HG02610 (cell line): Measurements from ENCODE around the gene B3GALT5.
"Not testable (repeated sequence)": the region's sequence is repeated elsewhere in the genome, so short reads cannot be mapped to it uniquely, and the experiment has no call there.

Experiments used
- ATAC-seq: cut with Tn5 transposase; IDR thresholded peaks from one replicate; pipeline ENCODE4 v1.9.1; 2021; ENCODE audit warnings: mild to moderate bottlenecking, moderate library complexity; ENCODE audit not compliant: unreplicated experiment

B3GALT5 gene, protein sequence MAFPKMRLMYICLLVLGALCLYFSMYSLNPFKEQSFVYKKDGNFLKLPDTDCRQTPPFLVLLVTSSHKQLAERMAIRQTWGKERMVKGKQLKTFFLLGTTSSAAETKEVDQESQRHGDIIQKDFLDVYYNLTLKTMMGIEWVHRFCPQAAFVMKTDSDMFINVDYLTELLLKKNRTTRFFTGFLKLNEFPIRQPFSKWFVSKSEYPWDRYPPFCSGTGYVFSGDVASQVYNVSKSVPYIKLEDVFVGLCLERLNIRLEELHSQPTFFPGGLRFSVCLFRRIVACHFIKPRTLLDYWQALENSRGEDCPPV

DNA sequence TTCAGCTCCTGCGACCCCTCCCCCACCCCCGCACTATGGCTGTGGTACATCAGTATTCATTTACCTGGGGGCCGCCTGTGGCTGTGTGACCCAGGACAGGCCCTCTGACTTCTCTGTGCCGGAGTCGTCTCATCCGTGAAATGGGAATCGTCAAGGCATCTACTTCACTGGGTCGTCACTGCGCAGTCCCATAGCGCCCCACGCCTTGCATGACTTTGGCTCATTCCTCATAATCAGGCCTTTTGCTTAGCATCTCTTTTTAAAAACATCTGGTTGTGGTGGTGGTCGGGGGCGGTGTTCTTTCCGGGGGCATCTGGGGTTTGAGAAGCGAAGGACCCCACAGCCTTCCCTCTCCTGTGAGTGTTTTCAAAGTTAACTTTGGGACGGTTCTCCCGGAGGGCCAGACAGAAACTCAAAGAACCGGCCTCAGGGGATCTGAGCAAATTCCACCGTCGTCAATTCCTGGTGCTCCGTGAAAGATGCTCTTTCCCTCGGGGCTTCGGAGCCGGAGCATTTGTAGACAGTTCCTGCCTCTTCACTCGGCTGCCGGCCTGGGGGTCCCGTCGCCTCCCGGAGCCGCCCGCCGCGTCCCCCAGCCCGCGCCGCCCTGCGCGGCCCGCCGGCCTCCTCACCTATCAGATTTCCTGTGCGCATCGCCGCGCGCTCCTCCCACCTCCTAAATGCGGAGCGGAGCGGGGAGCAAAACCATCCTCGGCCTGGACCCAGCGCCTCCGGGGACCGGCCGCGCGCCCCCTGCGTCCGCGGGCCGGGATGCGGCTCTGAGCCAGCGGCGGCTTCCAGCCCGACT, at the start of gene B3GALT5:
TSS of gene B3GALT5 (plus strand) at position 708 of the 808 bp plus-strand sequence. CDS start 47,620 bp downstream, outside the sequence.
- ATAC-seq: no peak

DNA sequence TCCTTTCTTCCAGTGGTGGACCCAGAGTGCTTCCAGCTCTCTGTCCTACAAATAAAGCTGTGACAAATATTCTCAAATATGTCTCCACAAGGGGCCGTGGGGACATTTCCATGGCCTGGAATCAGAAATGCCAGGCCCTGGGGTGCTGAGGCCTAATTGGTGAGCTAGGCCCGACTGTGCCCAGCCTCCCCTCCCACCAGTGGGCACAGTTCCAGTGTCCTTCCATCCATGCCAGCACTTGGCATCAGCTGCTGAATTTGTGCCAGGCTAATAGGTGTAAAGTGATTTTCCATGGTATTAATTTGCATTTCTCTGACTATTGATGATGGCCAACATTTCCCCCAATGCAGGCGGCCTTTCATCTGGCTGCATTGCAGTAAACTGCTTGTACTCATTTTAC, 48.5 kb upstream of the B3GALT5 start:
- ATAC-seq: no peak

DNA sequence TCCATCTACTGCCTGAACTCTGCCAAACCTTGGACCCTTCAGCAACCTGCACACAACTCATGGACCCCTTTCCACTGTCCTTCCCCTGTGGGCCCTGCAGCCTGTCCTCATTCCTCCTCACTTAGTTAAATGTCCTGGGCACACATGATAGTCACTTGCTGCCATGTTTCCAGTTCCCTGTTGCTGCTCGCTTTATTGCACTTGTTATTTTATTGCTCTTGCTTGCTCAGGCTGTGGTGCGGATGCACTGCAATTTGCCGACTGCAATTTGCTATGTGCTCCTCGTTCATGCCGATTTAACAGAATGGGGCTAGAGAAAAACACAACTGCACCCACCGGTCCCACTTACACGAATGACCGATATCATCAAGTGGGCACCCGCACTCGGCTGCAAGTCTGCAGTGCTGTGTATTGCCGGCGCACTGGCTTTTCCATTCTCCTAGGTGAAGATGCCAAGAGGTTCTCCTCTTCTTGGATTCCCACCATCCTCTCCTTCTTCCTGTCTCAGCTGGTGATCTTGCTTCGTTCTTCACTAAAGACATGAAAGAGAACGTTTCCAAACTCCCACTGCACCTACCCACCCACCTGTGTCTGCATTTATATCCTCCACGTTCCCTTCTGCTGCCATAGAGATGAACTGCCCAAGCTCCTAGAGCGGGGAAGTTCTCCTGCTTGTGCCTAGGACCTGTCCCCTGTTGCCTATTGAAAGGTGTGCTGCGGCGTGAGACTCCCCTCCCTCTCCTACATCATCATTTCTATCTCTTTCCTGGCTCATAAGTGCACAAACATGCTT, 45.4 kb upstream of the B3GALT5 start:
- ATAC-seq: no peak

DNA sequence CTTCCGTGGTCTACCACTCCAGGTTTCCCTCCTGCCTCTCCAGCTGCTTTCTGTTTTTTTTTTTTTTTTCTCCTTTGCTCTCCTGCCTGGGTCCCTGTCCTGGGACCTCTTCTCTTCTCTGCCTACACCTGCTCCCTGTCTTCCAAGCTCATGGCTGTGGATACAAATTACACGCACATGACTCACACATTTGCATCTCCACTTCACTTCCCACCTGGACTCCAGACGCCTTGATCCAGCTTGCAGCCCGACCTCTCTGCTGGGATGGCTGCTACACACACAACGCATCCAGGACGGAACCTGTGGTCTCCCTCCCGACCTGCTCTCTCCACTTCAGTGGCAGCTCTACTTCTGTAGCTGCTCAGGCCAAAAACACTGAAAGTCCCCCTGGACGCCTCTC, 44.4 kb upstream of the B3GALT5 start:
- ATAC-seq: no peak

DNA sequence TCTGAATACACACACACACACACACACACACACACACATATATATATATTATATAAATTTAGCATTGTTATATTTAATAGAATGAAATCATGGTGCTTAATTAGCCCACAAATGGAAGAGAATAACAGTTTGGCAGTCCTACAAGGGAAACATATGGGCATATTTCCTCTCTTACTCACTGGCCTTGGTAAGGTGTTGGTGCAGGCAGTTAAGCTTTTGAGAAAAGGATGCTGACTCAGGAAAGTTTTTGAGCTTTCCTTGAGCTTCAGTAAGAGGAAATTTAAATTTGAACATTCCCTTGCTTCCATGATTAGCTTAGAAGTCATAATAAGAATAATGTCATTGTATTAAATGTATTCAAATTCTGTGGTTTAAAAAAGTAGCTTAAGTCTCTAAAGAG, 37.0 kb upstream of the B3GALT5 start:
- ATAC-seq: no peak

DNA sequence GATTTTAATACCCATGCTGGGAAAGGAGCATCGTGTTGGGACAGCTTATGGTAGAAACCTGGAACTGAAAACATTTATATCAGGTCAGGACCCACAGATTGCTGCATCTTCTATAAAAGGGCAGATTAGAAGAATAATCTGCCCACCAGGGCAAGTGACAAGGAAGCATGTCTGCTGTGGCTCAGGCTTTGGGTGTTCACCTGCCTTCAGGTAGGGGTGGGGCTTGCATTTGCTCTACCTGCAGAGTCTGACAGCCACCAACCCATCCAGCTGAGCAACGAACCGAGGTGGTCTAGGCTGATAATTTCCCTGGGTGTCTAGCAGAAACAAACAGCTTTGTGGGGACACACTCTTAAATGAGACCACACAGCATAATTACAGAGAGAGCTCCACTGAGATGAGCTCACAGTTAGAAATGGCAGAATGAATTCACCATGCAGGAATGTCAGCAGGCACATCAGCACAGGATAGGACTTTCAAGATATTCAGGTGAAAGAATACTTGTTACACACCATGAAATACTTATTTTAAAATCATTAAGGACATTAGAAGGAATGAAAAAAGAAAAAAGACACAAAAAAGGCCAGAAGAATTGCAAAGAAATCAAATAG, 36.1 kb upstream of the B3GALT5 start:
- ATAC-seq: no peak

DNA sequence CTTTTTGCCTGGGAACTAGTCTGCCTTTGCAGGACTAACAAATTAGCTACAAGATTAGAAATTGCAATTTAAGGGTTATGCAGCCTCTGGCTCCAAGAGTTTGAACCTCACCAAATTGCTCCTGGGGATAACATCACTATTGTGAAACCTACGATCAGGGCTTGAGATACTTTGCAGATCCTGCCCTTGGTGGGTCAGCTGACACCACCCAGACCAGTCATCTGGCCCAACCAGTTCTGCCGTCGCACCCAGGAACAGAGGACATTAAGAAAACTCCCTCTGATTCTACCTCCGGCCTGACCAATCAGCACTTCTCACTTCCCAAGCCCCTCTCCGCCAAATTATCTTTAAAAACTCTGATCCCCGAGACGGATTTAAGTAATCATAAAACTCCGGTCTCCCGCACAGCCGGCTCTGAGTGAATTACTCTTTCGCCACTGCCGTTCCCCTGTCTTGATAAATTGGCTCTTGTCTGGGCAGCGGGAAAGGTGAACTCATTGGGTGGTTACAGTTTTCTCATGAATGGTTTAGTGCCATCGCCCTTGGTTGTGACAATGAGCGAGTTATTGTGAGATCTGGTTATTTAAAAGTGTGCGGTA, 32.9 kb upstream of the B3GALT5 start:
- no peak for ATAC-seq

DNA sequence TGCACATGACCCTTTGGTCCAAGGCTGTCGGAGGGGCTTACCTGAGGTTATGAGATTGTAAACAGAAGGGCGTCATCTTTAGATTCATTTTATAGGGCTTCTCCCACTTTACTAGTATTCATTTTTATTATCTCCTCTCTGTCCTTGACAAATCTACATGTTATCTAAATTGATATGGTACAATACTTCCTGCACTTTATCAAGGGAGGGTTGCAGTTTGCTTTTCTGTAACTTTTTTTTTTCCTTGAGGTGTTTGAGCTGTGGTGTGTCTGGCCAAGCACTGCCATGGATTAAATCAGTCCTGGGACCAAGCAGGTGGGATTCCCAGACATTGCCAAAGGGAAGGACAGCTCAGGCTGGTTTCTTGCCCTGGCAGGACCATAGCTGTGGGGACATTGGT, 32.0 kb upstream of the B3GALT5 start:
- ATAC-seq: no peak

DNA sequence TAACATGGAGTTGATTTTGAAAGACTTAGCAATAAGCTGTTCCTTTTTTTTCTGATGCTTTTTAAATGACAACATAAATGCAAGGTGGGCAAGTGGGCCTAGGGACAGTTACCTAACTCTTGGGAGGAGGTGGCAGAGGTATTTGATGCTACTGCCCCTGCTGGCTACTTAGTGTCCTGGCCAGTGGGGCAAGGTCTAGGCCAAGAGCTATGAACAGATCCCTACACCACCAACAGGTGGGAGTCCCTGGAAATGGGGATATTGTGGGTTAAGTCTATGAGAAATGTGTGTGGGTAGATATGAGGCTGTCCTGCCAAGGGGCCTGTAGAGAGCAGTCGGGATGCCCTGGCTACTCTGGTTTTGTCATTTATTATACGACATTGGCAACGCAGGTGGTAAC, 31.3 kb upstream of the B3GALT5 start:
- ATAC-seq: no peak

DNA sequence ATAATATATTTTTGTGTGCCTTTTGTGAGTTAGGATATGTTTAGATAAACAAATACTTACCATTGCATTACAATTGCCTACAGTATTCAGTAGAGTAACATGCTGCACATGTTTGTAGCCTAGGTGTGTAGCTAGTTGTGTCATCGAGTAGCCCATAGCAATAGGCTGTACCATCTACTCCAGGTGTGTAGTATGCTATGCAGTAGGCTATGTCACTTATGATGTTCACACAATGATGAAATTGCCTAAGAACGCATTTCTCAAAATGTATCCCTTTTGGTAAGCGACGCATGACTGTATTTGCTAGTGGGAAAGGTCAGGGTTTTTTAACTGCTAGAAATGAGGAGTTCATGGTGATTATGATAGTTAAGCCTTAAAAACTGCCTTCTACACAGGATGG, 30.0 kb upstream of the B3GALT5 start:
- no peak for ATAC-seq

DNA sequence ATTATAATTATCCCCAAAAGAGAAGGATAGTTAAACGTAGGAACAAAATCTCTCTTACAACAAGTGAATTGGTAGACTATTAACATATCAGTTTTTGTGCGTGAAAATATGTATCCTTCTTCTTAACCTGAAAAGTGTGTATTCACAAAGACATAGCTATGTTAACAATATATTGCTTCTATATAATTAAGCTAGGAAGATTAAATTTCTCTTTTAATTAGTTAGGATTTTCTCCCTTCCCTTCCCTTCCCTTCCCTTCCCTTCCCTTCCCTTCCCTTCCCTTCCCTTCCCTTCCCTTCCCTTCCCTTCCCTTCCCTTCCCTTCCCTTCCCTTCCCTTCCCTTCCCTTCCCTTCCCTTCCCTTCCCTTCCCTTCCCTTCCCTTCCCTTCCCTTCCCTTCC, 29.2 kb upstream of the B3GALT5 start:
- not testable (repeated sequence) for ATAC-seq

DNA sequence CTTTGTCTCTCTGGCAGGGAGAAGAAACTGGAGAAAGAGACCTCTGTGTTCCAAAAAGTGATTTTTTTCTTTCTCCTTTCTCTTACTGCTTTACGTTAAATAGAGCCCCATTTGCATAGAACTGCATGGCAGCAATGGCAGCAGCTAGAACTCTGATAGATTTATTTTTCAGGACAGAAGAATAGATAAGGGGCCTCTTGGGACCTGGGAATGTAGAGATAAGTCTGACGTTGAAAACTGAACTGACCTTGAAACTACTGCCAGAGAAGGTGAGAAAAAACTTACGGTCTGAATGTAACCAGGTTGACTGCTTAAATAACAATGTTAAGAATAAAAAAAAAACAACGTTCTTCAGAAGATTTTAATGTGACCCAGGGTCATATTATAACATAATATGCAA, 25.4 kb upstream of the B3GALT5 start:
- ATAC-seq: no peak

DNA sequence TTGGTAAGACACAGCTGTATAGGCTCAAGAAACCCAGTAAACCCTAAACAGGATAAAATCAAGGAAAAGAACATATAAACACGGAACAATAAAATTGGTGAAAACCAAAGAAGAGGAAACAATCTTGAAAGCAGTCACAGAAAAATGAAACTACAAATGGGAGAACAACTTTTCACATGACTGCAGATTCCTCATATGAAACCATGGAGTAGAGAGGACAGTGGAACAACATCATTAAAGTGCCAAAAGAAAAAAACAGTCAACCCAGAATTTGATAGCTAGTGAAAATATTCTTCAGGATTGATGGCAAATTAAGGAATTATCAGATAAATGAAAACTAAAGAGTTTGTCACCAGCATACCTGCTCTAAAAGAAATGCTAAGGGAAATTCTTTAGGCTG, 23.9 kb upstream of the B3GALT5 start:
- no peak for ATAC-seq

DNA sequence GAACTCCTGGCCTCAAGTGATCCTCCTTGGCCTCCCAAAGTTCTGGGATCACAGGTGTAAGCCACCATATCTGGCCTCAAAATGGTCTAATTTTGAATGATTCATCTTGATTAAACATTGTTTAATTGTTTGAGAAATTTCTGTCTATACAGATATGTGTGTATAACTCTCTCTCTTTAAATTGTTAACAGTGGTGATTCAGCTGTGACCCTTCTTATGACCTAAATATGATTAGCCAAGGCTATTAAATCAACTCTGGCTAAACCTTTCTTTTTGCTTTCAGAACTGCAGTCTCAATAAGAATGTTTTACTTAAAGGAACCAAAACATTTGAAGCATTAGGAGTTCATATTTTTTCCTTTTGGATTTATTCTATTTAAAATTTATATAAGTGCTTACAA, 19.2 kb upstream of the B3GALT5 start:
- ATAC-seq: no peak

DNA sequence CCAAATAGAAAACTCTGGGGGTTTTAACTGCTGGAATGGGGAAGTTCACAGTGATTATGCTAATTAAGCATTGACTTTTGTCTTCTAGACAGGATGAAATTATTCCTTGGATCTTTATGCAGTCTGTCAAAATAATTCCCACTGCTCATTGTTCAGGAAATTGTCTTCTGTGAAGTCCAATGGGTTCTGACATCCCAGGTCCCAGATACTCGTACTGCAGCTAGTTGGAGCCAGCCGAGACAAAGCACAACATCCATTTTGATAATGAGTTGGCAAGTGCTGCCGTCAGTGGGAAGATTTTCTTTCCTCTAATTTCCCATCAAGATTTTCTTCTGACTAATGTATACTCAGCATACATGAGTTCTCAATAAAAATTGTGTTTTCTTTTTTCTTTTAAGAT, 17.3 kb upstream of the B3GALT5 start:
- no peak for ATAC-seq

DNA sequence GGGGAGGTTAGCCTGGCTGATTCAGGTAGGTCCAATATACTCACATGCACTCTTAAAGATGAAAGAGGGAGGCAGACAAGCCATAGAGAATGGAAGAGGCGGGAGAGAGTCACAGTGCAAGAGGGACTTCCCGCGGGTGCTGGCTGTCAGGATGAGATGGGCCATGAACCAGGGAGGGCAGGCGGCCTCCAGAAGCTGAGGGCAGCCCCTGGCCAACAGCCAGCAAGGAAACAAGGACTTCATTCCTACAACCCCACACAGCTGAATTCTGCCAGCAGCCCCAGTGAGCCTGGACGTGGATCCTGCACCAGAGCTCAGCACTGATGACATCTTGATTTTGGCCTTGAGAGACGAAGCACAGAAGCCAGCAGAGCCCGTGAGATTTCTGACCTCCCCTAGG, 15.1 kb upstream of the B3GALT5 start:
- ATAC-seq: no peak

DNA sequence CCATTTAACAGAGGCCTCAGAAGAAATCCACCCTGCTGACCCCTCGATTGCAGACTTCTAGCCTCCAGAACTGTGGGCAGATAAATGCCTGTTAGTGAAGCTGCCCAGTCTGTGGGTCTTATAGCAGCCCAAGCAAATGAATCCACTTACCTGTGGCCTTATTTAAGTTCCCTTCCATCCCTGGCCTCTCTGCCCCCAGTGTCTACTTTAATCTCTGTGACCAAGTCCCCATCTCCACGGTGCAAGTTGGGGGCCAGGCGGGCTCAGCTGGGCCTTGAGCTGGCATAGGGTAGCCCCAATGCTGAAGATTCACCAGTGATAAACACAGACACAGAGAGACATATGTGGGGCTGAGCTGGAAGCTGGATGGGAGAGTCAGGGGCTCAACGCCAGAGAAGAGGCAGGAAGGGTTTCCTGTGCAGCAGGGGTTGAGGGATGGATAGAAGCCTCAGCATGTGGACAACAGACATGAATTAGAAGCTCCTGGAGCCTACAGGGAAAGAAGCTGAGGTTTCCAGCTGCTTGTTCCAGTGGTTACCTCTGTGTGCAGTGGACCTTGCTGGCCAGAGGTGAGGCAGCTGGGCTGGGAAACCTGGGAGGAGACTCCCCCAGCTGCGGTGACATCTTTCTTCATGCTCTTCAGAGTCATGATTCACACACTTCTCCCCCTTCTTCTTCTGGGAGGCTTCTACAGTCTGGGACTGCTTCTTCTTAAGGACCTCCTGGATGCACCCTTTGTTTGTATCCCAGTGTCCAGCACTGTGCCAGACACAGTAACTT, 13.4 kb upstream of the B3GALT5 start:
- no peak for ATAC-seq

DNA sequence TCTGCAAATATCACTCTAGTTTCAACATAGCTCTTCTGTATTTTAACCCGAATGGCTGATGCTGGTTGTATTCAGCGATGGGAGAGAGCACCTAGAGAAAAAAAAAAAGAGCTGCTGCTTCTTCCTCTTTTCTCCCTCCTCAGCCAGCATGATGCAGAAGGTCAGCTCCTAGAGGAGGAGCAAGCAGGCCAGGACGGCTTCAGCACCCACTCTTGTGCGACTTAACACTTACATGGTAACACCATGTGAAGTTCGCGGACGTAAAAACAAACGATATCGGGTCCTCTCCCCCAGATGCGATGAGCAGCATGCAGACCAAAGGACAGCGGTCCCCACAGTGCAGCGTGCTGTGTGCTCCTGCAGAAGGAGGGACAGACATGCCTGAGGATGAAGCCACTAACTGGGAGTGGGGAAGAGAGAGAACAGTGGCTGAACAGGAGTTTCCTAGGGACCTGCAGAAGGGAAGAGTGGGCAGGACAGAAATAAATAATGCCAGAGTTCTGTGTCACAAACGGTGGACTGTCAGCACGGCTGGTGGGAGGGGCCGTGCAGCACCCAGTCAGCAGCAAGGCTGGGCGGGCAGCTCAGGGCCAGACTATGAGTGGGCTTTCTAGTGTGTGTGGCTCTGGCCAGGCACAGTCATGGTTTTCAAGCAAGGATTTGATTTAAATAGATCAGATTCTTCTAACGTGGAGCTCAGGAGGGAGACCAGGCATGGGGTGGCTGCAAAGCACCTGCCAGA, 11.4 kb upstream of the B3GALT5 start:
- ATAC-seq: no peak

DNA sequence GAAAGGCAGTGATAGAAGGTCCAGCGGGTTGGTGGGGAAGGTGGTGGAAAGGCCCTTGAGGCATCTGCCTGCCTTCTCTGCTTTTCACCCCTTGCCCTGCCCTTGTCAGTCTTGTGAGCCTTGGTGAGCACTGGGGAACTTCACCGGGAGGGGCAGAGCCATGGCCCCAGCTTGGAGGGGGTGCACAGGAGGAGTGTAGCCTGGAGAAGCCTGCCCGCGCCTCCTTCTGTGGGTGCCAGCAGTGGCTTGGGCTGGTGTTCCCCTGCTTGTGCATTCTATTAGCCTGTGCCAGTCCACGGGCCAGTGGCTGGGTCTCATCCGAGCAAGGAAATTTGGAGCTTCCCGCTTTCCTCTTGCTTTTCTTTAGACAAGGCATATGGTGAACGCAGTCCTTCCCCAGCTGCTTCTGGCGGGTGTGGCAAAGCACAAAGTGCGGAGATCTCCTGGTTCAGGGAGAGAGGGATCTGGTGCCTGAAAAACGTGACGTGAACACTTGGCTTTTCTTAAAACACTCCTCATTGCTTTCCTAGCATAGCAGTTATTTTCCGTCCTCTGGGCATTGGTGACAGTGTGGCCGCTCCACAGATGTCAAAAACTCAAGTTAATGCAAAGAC, 10.6 kb upstream of the B3GALT5 start:
- ATAC-seq: no peak
